NCI-H2227 (cell line): ENCODE measurements around the gene GUK1.
A peak's percentile ranks its signal among the peaks of the same experiment; 100 is the strongest.

Experiments
- DNase-seq: peaks from one replicate; lab custom pipeline; 2025; ENCODE audit not compliant: unreplicated experiment; lab: John Stamatoyannopoulos, UW

Gene GUK1, protein sequence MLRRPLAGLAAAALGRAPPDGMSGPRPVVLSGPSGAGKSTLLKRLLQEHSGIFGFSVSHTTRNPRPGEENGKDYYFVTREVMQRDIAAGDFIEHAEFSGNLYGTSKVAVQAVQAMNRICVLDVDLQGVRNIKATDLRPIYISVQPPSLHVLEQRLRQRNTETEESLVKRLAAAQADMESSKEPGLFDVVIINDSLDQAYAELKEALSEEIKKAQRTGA

GRCh38 chr1:228139931-228140723 is at the start of gene GUK1:
Gene GUK1, plus strand, starts transcription at chr1:228140279. Its CDS starts 24 bp downstream, at chr1:228140303.
- peak; percentile 100 for DNase-seq

- no peak for DNase-seq
Observed at GRCh38 chr1:228090613-228091081, 49.4 kb upstream of the GUK1 start.

- no peak for DNase-seq
Observed at GRCh38 chr1:228091084-228091483, 49.0 kb upstream of the GUK1 start.

GRCh38 chr1:228092342-228093049 is 47.6 kb upstream of the GUK1 start:
- DNase-seq = no peak

DNA sequence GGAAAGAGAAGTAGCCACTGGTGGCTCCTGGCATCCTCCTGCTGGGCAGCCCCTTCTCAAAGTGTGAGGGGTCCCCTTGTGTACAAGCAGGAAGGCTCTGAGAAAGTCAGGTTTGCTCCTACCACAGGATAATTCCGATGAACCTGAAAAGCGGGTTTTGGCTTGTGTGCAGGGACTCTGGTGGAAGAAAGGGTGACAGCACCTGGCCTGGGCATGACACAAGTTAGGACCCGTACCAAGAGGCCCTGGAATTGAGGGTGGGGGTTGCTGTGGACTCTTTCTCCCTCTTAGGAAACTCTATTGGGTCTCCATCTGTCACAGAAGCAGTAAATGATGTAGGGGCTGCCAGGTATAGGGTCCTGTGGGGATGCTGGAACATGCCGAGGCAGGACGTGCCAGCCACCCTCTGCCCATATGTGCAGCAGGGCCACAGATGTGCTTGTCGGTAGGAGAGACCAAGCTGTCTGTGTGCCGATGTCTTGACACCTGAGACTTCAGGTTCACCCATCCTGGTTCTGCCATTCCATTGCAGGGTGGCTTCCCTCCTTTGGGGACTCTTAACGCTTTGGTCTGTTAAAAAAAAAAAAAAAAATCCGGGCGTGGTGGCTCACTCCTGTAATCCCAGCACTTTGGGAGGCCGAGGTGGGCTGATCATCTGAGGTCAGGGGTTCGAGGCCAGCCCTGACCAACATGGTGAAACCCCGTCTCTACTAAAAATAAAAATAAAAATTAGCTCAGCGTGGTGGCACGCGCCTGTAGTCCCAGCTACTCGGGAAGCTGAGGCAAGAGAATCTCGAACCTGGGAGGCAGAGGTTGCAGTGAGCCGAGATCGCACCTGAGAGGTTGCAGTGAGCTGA is 46.8 kb upstream of the GUK1 start:
- DNase-seq = no peak

GRCh38 chr1:228094432-228095016 is 45.6 kb upstream of the GUK1 start:
- DNase-seq = no peak

- no peak for DNase-seq
Observed at GRCh38 chr1:228095161-228095560, 44.9 kb upstream of the GUK1 start.

DNA sequence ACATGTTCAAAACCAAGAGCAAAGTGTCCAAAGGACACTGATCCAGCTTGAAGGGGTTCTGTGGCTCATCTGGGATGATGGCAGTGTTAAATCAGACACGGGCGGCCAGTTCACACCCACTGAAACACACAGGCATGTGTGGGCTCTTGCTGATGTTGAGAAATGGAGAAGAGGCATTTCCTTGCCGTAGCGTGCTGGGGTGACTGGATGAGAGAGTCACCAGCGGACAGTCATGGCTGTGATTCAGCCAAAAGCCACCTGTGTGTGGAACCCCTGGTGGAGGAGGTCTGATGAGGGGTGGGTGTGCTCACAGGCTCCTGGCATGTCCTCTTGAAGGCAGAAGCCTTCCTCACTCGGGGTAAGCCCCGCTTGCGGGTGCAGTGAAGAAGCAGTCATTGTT is 44.1 kb upstream of the GUK1 start:
- no peak for DNase-seq

GRCh38 chr1:228096416-228097332 is 43.4 kb upstream of the GUK1 start:
- DNase-seq = no peak

- no peak for DNase-seq
Observed at GRCh38 chr1:228097333-228098081, 42.6 kb upstream of the GUK1 start.

DNA sequence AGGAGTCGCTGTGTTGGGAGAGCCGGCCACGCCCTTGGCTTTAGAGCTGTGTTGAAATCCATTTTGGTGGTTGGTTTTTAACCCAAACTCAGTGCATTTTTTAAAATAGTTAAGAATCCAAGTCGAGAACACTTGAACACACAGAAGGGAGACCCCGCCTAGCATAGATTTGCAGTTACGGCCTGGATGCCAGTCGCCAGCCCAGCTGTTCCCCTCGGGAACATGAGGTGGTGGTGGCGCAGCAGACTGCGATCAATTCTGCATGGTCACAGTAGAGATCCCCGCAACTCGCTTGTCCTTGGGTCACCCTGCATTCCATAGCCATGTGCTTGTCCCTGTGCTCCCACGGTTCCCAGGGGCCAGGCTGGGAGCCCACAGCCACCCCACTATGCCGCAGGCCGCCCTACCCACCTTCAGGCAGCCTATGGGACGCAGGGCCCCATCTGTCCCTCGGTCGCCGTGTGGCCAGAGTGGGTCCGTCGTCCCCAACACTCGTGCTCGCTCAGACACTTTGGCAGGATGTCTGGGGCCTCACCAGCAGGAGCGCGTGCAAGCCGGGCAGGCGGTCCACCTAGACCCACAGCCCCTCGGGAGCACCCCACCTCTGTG is 41.7 kb upstream of the GUK1 start:
- no peak for DNase-seq

DNA sequence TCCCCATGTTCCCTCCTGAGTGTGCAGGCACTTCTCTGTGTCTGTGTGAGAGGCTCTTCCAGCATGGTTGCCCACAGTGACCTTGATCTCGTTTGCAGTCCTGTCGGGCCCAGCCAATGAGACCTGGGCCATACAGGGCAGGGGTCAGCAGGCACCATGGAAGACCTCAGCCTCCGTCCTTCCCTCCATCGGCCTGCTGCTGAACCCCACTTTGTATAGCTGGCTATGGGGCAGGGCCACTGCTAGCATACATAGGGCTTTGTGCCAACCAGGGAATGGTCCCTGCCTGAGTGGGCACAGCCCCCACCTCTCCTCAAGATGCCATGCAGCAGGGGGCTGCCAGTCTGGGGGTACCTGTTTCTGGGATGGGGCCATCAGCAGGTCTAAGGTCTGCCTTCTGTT is 40.7 kb upstream of the GUK1 start:
- no peak for DNase-seq

DNA sequence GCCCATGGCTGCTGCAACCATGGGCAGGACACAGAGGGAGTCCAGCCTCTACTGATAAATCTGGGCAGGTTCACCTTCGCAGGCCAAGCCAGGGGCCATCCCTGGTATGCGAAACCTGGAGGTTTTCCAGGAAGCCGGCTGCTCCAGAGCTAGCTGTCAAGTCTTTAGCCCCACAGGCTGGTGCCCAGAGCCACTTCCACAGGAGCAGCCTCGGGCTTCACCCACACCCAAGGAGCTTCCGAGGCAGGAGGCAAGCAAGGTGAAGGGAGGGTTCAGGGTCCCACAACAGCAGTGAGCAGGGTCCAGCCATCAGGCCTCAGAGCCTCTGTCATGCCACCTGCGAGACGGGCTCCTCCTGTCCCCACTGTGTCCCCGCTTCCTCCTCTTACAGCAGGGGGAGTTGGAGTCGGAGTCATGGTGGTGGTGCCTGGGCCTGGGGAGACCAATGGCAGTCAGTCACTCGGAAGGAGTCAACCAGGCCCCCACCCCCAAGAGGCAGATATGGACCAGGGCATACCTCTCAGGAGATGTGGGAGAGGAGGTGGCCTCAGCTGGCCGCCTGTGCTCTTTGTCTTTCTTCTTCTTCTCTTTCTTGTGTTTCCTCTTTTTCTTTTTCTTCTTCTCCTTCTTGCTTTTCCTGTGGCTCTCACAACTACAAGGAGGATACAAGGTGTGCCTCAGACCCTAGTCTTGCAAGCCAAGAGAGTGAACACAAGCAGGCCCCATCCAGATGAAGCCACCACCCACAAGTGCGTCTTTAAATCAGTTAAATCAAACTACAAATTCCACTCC is 39.1 kb upstream of the GUK1 start:
- no peak for DNase-seq

DNA sequence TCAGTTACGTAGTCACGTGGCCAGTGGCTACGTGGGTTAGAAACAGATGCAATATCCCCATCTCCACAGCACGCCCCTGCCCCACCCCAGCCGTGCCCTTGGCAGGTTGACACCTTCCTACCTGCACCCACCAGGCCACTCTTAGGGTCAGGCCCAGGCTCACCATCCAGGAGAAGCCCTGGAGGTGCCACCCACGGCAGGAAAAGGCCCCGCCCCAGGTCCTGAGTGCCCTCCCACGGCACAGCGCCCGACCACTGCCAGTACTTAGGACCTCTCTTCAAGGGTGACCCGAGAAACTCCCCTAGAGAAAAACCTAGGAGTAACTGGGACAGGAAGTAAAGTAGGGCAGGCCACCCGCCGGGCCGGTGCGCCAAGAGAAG is 38.5 kb upstream of the GUK1 start:
- DNase-seq = peak; percentile 33

- peak; percentile 59 for DNase-seq
Observed at GRCh38 chr1:228101994-228102790, 37.9 kb upstream of the GUK1 start.

DNA sequence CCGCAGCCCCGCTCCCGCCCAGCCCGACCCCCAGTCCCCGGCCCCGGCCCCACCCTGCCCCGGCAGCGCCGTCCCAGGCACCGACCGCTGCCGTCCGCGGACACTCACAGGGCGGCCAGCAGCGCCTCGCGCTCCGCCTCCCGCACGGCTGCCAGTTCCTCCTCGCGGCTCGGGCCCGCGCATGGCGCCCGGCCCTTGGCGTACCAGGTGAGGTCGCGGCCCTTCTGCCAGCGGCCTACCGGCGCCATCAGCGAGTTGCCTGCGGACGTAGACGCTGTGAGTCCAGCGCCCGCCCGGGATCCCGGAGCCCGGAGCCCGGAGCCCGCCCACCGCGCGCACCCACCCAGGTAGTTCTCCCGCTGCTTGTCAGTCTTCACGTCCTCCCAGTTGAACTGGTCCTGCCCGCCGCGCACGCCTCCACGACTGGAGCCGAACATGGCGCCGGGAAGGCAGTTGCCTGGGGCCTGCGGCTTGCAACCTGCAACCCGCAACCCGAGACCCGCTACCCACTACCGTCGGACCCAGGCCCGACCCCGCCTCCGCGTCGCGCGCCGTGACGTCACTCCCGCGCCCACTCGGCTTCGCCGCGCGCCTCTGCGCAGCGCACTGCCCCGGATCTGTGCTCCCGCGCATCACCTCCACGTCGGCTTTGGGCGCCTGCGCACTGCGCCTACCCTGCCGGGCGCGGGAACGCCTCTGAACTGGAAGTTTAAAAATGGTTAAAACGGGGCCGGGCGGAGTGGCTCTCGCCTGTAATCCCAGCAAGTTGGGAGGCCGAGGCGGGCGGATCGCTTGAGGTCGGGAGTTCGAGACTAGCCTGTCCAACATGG is 37.1 kb upstream of the GUK1 start, which contains the start of gene C1orf35:
C1orf35 (minus strand) TSS at position 535 of the 830 bp plus-strand sequence; CDS start at position 437, 98 bp downstream.
- peak; percentile 98 for DNase-seq
